H1 (cell line): ENCODE results near the gene PCBP4. TPM values are rescaled to one million over a fixed set of nuclear protein-coding genes. Genes with fewer than 3 reads are reported as not detected.

ENCODE experiments used
- CTCF ChIA-PET: fragments of 300-600 bp; sonication (Branson Sonifier 250); formaldehyde crosslinking; loops from one replicate; lab custom pipeline; 2021; ENCODE audit not compliant: partially characterized antibody; lab: Charles Lee
- POLR2A ChIA-PET: fragments of 300-600 bp; sonication (Branson Sonifier 250); formaldehyde crosslinking; loops from one replicate; lab custom pipeline; 2021; ENCODE audit warnings: inconsistent platforms; ENCODE audit not compliant: partially characterized antibody; lab: Charles Lee
- DNase-seq, 2 experiments: peaks; one replicate each; pipeline versions ENCODE4 v3.0.0 to v3.0.0-alpha.2; 2010 to 2022; ENCODE audit warnings: low spot score in 2 of 2, low read depth in 1 of 2, mixed read lengths in 1 of 2
- FAIRE-seq: peaks from 2 replicates; lab custom pipeline; 2011; peaks lifted over from hg19 to GRCh38; lab: Jason Lieb, UNC
- H2AFZ ChIP-seq: 2 replicates; pipeline ENCODE4 v1.8.1; 2012; ENCODE audit warnings: low read length, inconsistent platforms
- H2AK5ac ChIP-seq: 2 replicates; pipeline ENCODE4 v1.6.1; 2013; ENCODE audit warnings: low read depth, low read length
- H2BK120ac ChIP-seq: replicated peaks from 2 replicates; pipeline ENCODE3; 2013; ENCODE audit warnings: low read depth, low read length, inconsistent platforms
- H2BK12ac ChIP-seq: 2 replicates; pipeline ENCODE4 v1.6.1; 2013; ENCODE audit warnings: low read depth, low read length
- H2BK15ac ChIP-seq: 2 replicates; pipeline ENCODE4 v1.6.1; 2013; ENCODE audit warnings: low read length
- H2BK20ac ChIP-seq: 2 replicates; pipeline ENCODE4 v1.6.1; 2013; ENCODE audit warnings: low read length
- H2BK5ac ChIP-seq: 2 replicates; pipeline ENCODE4 v1.6.1; 2013; ENCODE audit warnings: low read depth, low read length
- H3K14ac ChIP-seq: 2 replicates; pipeline ENCODE4 v1.6.1; 2013; ENCODE audit warnings: inconsistent platforms; ENCODE audit not compliant: insufficient read length
- H3K18ac ChIP-seq: 2 replicates; pipeline ENCODE4 v1.6.1; 2013; ENCODE audit warnings: low read length; ENCODE audit errors: extremely low read depth
- H3K23ac ChIP-seq: 2 replicates; pipeline ENCODE4 v1.6.1; 2013; ENCODE audit warnings: inconsistent platforms; ENCODE audit not compliant: insufficient read length
- H3K23me2 ChIP-seq: 2 replicates; pipeline ENCODE4 v1.6.1; 2013; ENCODE audit warnings: low read depth, low read length
- H3K27ac ChIP-seq: 2 replicates; pipeline ENCODE4 v1.6.1; 2011; ENCODE audit warnings: low read depth, low read length, inconsistent platforms
- H3K27me3 ChIP-seq, 4 experiments: replicated peaks in 1 of 4; 1 replicate in 1 of 4; 2 replicates in 3 of 4; pipeline versions ENCODE4 v1.6.1 to v1.8.1; 2011 to 2013; ENCODE audit warnings: low read length in 3 of 4, mild to moderate bottlenecking in 3 of 4, inconsistent platforms in 2 of 4, mixed read lengths in 2 of 4, moderate library complexity in 1 of 4; ENCODE audit not compliant: control insufficient read depth in 3 of 4, insufficient read depth in 3 of 4; ENCODE audit errors: extremely low read depth in 1 of 4
- H3K36me3 ChIP-seq, 4 experiments: 2 replicates each; pipeline versions ENCODE4 v1.6.1 to v1.8.1; 2011 to 2013; ENCODE audit warnings: mild to moderate bottlenecking in 4 of 4, low read length in 3 of 4, moderate library complexity in 2 of 4, control low read depth in 1 of 4, inconsistent platforms in 1 of 4; ENCODE audit not compliant: insufficient read depth in 4 of 4, control insufficient read depth in 2 of 4
- H3K4ac ChIP-seq: replicated peaks from 2 replicates; pipeline ENCODE3; 2013; ENCODE audit warnings: low read length, low read depth, mixed read lengths, inconsistent platforms; ENCODE audit not compliant: insufficient read length
- H3K4me1 ChIP-seq, 4 experiments: replicated peaks in 1 of 4; 1 replicate in 1 of 4; 2 replicates in 3 of 4; pipeline versions ENCODE4 v1.6.1 to v1.8.1; 2011 to 2013; ENCODE audit warnings: low read length in 3 of 4, inconsistent platforms in 2 of 4, mixed read lengths in 1 of 4; ENCODE audit not compliant: insufficient read depth in 4 of 4, control insufficient read depth in 3 of 4
- H3K4me2 ChIP-seq, 2 experiments: 2 replicates each; pipeline versions ENCODE4 v1.6.1 to v1.8.1; 2011 to 2013; ENCODE audit warnings: low read depth in 2 of 2, low read length in 2 of 2, control low read depth in 1 of 2, inconsistent platforms in 1 of 2, mild to moderate bottlenecking in 1 of 2; ENCODE audit not compliant: insufficient read depth in 1 of 2
- H3K4me3 ChIP-seq, 4 experiments: fragments of 200-600, 300-600 bp in 1 of 4; sonication (generic), shearing (Covaris generic), sonication (Bioruptor Twin) in 1 of 4; 2 replicates each; pipeline versions ENCODE4 v1.5.1 to v1.8.1; 2011 to 2016; ENCODE audit warnings: low read length in 4 of 4, low read depth in 3 of 4, control low read depth in 2 of 4, inconsistent platforms in 2 of 4, mild to moderate bottlenecking in 2 of 4, mixed read lengths in 1 of 4, moderate library complexity in 1 of 4; ENCODE audit not compliant: insufficient read depth in 2 of 4; ENCODE audit errors: extremely low read depth in 1 of 4
- H3K56ac ChIP-seq: replicated peaks from 2 replicates; pipeline ENCODE3; 2013; ENCODE audit warnings: low read depth, mild to moderate bottlenecking, mixed read lengths, low read length, inconsistent platforms; ENCODE audit not compliant: insufficient read length
- H3K79me1 ChIP-seq: 2 replicates; pipeline ENCODE4 v1.6.1; 2013; ENCODE audit warnings: low read depth, low read length, control low read depth
- H3K79me2 ChIP-seq, 2 experiments: 2 replicates each; pipeline versions ENCODE4 v1.6.1 to v1.8.1; 2012 to 2013; ENCODE audit warnings: low read length in 2 of 2, mild to moderate bottlenecking in 2 of 2, inconsistent platforms in 1 of 2; ENCODE audit not compliant: insufficient read depth in 2 of 2, control insufficient read depth in 1 of 2
- H3K9ac ChIP-seq, 4 experiments: replicated peaks in 1 of 4; 1 replicate in 1 of 4; 2 replicates in 3 of 4; pipeline versions ENCODE4 v1.6.1 to v1.8.1; 2011 to 2013; ENCODE audit warnings: low read depth in 3 of 4, low read length in 3 of 4, control low read depth in 2 of 4, mild to moderate bottlenecking in 2 of 4, moderate library complexity in 2 of 4, inconsistent platforms in 1 of 4; ENCODE audit errors: extremely low read depth in 1 of 4
- H3K9me3 ChIP-seq, 2 experiments: 2 replicates each; pipeline versions ENCODE4 v1.6.1 to v1.8.1; 2012 to 2013; ENCODE audit warnings: mild to moderate bottlenecking in 2 of 2, moderate library complexity in 2 of 2, control low read depth in 1 of 2, inconsistent platforms in 1 of 2, low read depth in 1 of 2, low read length in 1 of 2, mixed read lengths in 1 of 2; ENCODE audit not compliant: insufficient read depth in 2 of 2
- H4K20me1 ChIP-seq, 2 experiments: replicated peaks in 1 of 2; 2 replicates each; pipeline versions ENCODE3 to v1.8.1; 2011 to 2013; ENCODE audit warnings: inconsistent platforms in 2 of 2, low read length in 2 of 2, mild to moderate bottlenecking in 1 of 2; ENCODE audit not compliant: insufficient read depth in 2 of 2, control insufficient read depth in 1 of 2
- H4K5ac ChIP-seq: 2 replicates; pipeline ENCODE4 v1.6.1; 2013; ENCODE audit warnings: low read length, low read depth, mixed read lengths, inconsistent platforms; ENCODE audit not compliant: insufficient read length
- H4K8ac ChIP-seq: 2 replicates; pipeline ENCODE4 v1.8.0; 2013; ENCODE audit warnings: mild to moderate bottlenecking, moderate library complexity, low read length, inconsistent platforms; ENCODE audit not compliant: insufficient read depth; ENCODE audit errors: extremely low read depth
- H4K91ac ChIP-seq: replicated peaks from 2 replicates; pipeline ENCODE3; 2013; ENCODE audit warnings: low read length, mixed read lengths, inconsistent platforms; ENCODE audit not compliant: insufficient read length
- BACH1 ChIP-seq: IDR thresholded peaks from 2 replicates; pipeline ENCODE4 v1.6.1; 2012; ENCODE audit warnings: low read length, improper control_type of control experiment
- CEBPB ChIP-seq: IDR thresholded peaks from 2 replicates; pipeline ENCODE4 v1.6.1; 2012; ENCODE audit warnings: low read depth, low read length
- GABPA ChIP-seq: IDR thresholded peaks from 2 replicates; pipeline ENCODE4 v1.6.1; 2011; ENCODE audit warnings: mild to moderate bottlenecking, low read length, moderate library complexity, borderline replicate concordance; ENCODE audit not compliant: insufficient read depth
- HDAC6 ChIP-seq: IDR thresholded peaks from one replicate; pipeline ENCODE4 v1.7.1; 2012; ENCODE audit warnings: low read depth, mild to moderate bottlenecking, inconsistent platforms, low read length, moderate library complexity
- KDM1A ChIP-seq: fragments of 200-600, 300-600 bp; sonication (generic); IDR thresholded peaks from 2 replicates; pipeline ENCODE4 v1.7.1; 2016; ENCODE audit warnings: mild to moderate bottlenecking, low read length, borderline replicate concordance
- POLR2A ChIP-seq, 2 experiments: IDR thresholded peaks; 1 replicate in 1 of 2; 2 replicates in 1 of 2; pipeline ENCODE4 v1.6.1; 2011; ENCODE audit warnings: low read depth in 2 of 2, low read length in 2 of 2, mild to moderate bottlenecking in 2 of 2; ENCODE audit errors: control extremely low read depth in 1 of 2
- RAD21 ChIP-seq, 2 experiments: IDR thresholded peaks in 1 of 2; conservative IDR thresholded peaks in 1 of 2; 2 replicates each; pipeline ENCODE4 v1.6.1; 2011; ENCODE audit warnings: low read depth in 2 of 2, low read length in 2 of 2, improper control_type of control experiment in 1 of 2, inconsistent platforms in 1 of 2, mild to moderate bottlenecking in 1 of 2, moderate library complexity in 1 of 2
- RFX5 ChIP-seq: IDR thresholded peaks from 2 replicates; pipeline ENCODE4 v1.6.1; 2011; ENCODE audit warnings: low read depth, low read length, improper control_type of control experiment, borderline replicate concordance
- SIN3A ChIP-seq, 2 experiments: IDR thresholded peaks in 1 of 2; conservative IDR thresholded peaks in 1 of 2; 2 replicates each; pipeline ENCODE4 v1.6.1; 2011 to 2012; ENCODE audit warnings: low read length in 2 of 2, improper control_type of control experiment in 1 of 2, low read depth in 1 of 2, mild to moderate bottlenecking in 1 of 2
- SIRT6 ChIP-seq: IDR thresholded peaks from one replicate; pipeline ENCODE4 v1.7.1; 2012; ENCODE audit warnings: low read length, inconsistent platforms
- WGBS, 2 experiments: shearing (Covaris generic) in 1 of 2; methylation state at CpG; one replicate each; pipeline versions ENCODE4 v1.1.6 to v1.1.7; 2013 to 2015; ENCODE audit warnings: low lambda C conversion rate in 2 of 2, mixed read lengths in 2 of 2, inconsistent platforms in 1 of 2, low coverage in 1 of 2, missing lambda C conversion rate in 1 of 2; ENCODE audit not compliant: insufficient replicate concordance in 2 of 2, insufficient coverage in 1 of 2, insufficient read length in 1 of 2; ENCODE audit errors: extremely low coverage in 1 of 2, missing lambda C conversion rate in 1 of 2; 5-methylcytosine and 5-hydroxymethylcytosine counted together
- polyA plus RNA-seq, 7 experiments: library from polyadenylated mRNA; depleted of rRNA in 3 of 7; stranded (reverse) in 5 of 7; unstranded in 2 of 7; fragments of >200 nt in 5 of 7; fragments of 200-250 nt in 2 of 7; gene quantifications; 1 replicate in 5 of 7; 2 replicates in 1 of 7; 4 replicates in 1 of 7; pipeline versions ENCODE4 v1.2.1 to v1.2.3, GENCODE V29; 2011 to 2013; ENCODE audit warnings: missing spikeins in 2 of 7, mixed read lengths in 2 of 7
- total RNA-seq: library from RNA; stranded (reverse); fragmentation: NEBNext Ultra II Directional; extraction: Animal tissue kit (Norgen Biotek cat#: 25700); gene quantifications from 2 replicates; pipeline ENCODE4 v1.2.1, GENCODE V29; 2021
- TF ChIP-seq, protein P1 (sequence below): IDR thresholded peaks from 2 replicates; pipeline ENCODE4 v1.6.1; 2011; ENCODE audit warnings: low read length, improper control_type of control experiment

PCBP4 gene
- total and polyA plus RNA-seq, 2 of the 8 experiments (the other 6 are each of a cell fraction or from before 2014, with no cell fraction given): 16.4 to 34.1 TPM

DNA sequence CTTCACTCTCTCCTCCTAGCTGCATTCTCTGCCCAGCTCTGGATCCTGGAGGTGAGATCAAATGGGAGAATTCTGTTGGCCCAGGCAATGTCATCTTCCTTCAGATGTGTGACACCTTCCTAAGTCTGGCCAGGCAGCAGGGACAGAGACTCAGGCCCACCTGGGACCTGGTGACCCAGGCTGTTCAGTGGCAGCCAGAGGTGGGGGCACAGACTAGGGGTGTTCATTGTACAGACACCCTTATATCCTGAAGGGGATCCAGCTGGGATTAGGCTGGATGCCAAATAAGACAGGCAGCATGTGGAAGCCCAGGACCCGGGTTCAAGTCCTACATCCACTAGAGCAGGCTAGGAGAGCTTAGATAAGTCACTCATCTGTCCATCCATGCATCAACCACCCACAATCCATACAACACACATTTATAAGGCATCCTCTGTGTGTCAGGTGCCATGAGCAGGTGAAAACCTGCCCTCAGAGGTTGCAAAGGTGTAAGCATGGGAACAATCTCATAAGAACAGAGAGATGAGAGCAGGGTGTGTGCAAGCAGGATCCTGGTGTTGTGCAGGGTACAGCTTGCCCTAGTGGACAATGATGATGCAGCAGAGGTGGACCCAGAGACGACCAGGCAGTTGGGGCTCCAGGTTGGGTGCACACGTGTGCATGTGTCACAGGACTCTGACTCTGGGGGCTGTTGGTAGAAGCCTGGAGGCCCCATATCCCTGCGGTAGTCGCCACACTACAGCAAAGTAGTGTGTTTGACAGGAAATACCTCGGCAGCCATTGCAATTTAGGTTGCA is 46.7 kb upstream of the PCBP4 start:
- H3K79me1 ChIP-seq: no peaks in the 10 kb centered on the region
- 88% methylated on average over 6 of the region's 6 CpGs; no CpG with 5 or more reads in 1 of the 2 experiments for WGBS, 2 experiments
- H3K4me1 ChIP-seq: no peaks in the 10 kb centered on the region; a peak in 1 of 7 replicates
- no peaks in the 10 kb centered on the region; a peak in 1 of 7 replicates for H3K27me3 ChIP-seq
- H4K5ac ChIP-seq: no peak overlapping the region
- no peak overlapping the region for H3K4me3 ChIP-seq
- no peak overlapping the region for H3K14ac ChIP-seq
- no peak overlapping the region for H3K4me2 ChIP-seq
- no peak overlapping the region for H3K4ac ChIP-seq
- H4K91ac ChIP-seq: no peak overlapping the region
- H3K36me3 ChIP-seq: no peaks in the 10 kb centered on the region
- H4K20me1 ChIP-seq: peaks cover 0 to 1% of the 10 kb centered on the region in 2 experiments
- no peak overlapping the region for H2BK20ac ChIP-seq
- H2AK5ac ChIP-seq: no peak overlapping the region
- no peak overlapping the region for H2BK5ac ChIP-seq
- H3K9me3 ChIP-seq: no peaks in the 10 kb centered on the region
- FAIRE-seq: no peak
- H4K8ac ChIP-seq: no peak overlapping the region
- H3K56ac ChIP-seq: no peak overlapping the region
- no peak overlapping the region for H2BK120ac ChIP-seq
- DNase-seq: no peak
- ChIA-PET CTCF (interaction anchor here (0.6 to 24.7 kb wide), 29 partner anchors 9 to 620 kb away, joined by 3 to 984 read pairs (median 4); partner anchors contain the start of gene DUSP7), POLR2A (interaction anchor here (1.0 to 6.3 kb wide), 7 partner anchors 8 to 42 kb away, joined by 3 to 59 read pairs (median 5); partner anchors contain the start of genes DUSP7 and RPL29)
- peaks cover 5% of the 10 kb centered on the region; the same call in 1 of the 2 replicates for H3K23me2 ChIP-seq
- H3K23ac ChIP-seq: no peak overlapping the region
- H3K27ac ChIP-seq: no peak overlapping the region
- H3K18ac ChIP-seq: no peak overlapping the region
- H2BK15ac ChIP-seq: no peak overlapping the region; the same call in 1 of the 2 replicates
- no peak overlapping the region for H3K9ac ChIP-seq
- no peak overlapping the region for H2BK12ac ChIP-seq
- no peak overlapping the region for H2AFZ ChIP-seq
- no peaks in the 10 kb centered on the region for H3K79me2 ChIP-seq
- TF ChIP-seq RFX5: no peak
- no peak for TF ChIP-seq BACH1
- TF ChIP-seq SIRT6: no peak
- TF ChIP-seq KDM1A: no peak
- TF ChIP-seq, protein P1, sequence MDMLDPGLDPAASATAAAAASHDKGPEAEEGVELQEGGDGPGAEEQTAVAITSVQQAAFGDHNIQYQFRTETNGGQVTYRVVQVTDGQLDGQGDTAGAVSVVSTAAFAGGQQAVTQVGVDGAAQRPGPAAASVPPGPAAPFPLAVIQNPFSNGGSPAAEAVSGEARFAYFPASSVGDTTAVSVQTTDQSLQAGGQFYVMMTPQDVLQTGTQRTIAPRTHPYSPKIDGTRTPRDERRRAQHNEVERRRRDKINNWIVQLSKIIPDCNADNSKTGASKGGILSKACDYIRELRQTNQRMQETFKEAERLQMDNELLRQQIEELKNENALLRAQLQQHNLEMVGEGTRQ: no peak
- no peak for TF ChIP-seq HDAC6
- no peak for TF ChIP-seq RAD21 (IDR thresholded peaks at IDR 0.05 in 1 of 2, conservative IDR thresholded peaks at IDR 0.05 in 1 of 2; ENCODE audit: low read depth in 2 of 2, low read length in 2 of 2)
- no peak for TF ChIP-seq GABPA
- TF ChIP-seq CEBPB: no peak
- no peak for TF ChIP-seq POLR2A (IDR thresholded peaks at IDR 0.05; ENCODE audit: control extremely low read depth in 1 of 2, low read depth in 2 of 2, low read length in 2 of 2)
- TF ChIP-seq SIN3A (conservative IDR thresholded peaks at IDR 0.05 in 1 of 2, IDR thresholded peaks at IDR 0.05 in 1 of 2; ENCODE audit: low read depth in 1 of 2, low read length in 2 of 2): no peak
